Right ventricle myocardium inferior (tissue), 1 donor: ENCODE results near the gene FZD2. TPM values are rescaled to one million over a fixed set of nuclear protein-coding genes. Genes with fewer than 3 reads are reported as not detected.
A peak's percentile ranks its signal among the peaks of the same experiment; 100 is the strongest.

Experiments used
- ATAC-seq: fragments of 200-7000 bp; cut with Tn5 transposase; one replicate; pipeline ENCODE4 v1.9.1; 2020; ENCODE audit warnings: mild to moderate bottlenecking, moderate library complexity
- DNase-seq: peaks from one replicate; pipeline ENCODE4 v3.0.0; 2021; ENCODE audit errors: missing footprints
- intact Hi-C: fragments of 100-400 bp; cut with DNase I; formaldehyde crosslinking; loops from one replicate; pipeline ENCODE4 v1.11.0; 2022
- total RNA-seq: library from RNA; stranded (reverse); fragmentation: NEBNext Ultra II Directional; extraction: Animal tissue kit (Norgen Biotek cat#: 25700); gene quantifications from one replicate; pipeline ENCODE4 v1.2.1, GENCODE V29; 2021
- donor health status: DM: no; HTN: yes; CAD: no; lungs with severe emphysema.

The FZD2 gene
- total RNA-seq, 1 donor from 2014 or later: 3.4 TPM

GRCh38 chr17:44543213-44543904 is 13.9 kb upstream of the FZD2 start:
- intact Hi-C loops: no loop called here
- no peak for DNase-seq
- ATAC-seq: no peak

- ATAC-seq (no peak), DNase-seq (no peak)
- intact Hi-C loops: no loop called here
These were observed 13.3 kb upstream of the FZD2 start for GRCh38 chr17:44543905-44544523.

DNA sequence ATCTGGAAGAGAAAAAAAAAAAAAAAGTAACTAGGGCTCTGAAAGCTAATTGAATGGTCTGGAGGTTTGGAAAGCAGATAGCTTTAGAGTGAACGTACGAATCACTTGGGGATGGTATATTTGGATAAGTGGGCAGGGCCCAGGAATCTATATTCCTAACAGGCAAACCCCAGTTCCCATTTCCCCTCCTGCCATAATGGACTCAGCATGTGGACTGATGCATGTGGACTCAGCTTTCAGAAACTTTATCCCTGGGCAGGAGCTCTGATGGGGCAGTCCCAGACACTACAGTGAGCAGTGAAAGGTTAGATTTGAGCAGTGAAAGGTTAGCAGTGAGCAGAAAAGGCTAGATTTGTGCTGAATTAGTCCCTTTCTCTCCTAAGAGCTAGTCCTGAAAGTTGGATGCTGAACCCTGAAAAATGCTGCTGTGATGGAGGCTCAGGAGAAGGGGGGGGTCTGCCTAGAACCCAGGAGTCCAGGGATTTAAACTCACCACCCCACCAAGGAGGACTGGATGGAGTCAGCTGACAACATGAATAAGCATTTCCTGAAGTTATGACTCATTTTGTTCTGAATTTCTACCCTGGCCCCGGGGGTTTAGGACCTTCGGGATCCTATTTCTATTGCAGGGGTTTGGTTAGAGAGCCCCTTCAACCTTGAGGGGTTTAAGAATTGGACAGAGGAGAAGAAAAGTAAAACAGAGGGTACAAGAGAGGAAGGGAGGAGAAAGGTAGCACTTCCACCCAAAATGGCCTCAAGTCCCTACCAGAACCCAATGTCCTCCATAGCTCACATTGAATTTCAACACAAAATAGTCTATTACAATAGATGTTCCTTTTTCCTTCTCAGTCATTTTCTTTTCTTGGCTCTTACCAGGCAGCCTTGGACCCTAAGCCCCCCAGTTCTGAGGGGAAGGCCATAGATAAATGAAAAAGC is 10.3 kb upstream of the FZD2 start:
- DNase-seq (no peak), ATAC-seq (no peak)
- intact Hi-C loops: no loop called here

DNA sequence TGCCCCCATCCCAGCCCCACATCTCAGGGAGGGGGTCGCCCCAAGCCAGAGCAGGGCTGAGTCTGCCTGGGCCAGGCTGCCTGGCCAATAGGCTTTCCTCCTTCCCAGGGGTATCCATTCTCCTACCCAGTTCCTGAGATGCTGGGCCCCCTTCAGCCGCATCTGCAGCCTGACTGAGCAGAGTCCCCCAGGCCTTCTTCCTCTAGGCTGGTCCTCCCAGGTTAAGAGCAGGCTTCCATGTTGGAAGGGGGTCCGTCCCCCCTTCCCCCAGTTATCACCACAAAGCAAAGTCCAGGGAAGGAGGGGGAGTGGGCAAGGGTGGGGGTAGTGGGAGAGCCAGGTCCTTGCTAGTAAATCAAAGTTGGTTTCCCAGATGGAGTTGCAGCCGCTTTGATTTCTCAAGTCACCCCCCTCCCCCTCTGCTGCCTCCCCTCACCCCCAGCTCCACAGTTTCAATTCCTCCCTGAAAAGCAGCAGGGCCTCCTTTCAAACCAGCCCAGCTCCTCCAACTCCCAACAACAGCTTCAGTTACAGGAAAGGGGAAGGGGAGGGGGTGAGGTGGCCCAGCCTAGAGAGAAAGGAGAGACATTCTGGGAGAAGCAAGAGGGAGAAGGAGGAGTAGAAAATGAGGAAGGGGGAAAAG is 9.5 kb upstream of the FZD2 start:
- intact Hi-C loops: no loop called here
- DNase-seq (no peak), ATAC-seq (peak; percentile 59)

DNA sequence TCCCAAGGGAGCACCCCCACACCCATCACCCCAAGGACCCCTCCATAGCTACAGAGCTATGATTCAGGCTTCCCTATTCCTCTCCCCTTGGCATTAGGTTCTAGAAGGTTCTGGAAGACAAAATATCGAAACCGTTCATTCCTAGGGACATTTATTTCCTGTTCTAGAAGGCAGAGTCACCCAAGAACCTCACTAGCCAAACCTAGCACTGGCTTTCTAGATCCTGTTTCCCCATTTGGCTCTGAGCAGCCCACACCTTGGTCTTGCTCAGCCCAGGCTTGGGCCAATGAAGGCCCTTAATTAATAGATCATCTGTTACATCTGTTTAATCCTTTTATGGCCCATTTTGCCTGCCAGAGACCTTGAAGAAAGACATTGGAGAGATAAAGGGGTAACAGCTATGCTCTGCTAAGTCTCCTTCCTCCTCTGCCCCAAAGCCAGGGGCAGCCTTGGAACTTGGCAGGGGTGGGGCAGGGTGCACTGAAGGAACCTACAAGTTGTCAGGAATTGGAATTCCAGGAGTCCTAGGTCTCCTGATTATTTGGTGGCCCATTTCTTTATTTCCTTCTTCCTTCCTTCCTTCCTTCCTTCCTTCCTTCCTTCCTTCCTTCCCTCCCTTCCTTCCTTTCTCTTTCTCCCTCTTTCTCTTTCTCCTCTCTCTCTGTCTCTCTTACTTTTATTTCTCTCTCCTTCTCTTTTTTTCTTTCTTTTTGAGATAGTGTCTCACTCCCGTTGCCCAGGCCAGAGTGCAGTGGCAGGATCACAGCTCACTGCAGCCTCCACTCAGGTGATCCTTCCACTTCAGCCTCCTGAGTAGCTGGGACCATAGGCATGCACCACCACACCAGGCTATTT is 8.7 kb upstream of the FZD2 start:
- no peak for ATAC-seq
- no peak for DNase-seq
- intact Hi-C loops: no loop called here

DNA sequence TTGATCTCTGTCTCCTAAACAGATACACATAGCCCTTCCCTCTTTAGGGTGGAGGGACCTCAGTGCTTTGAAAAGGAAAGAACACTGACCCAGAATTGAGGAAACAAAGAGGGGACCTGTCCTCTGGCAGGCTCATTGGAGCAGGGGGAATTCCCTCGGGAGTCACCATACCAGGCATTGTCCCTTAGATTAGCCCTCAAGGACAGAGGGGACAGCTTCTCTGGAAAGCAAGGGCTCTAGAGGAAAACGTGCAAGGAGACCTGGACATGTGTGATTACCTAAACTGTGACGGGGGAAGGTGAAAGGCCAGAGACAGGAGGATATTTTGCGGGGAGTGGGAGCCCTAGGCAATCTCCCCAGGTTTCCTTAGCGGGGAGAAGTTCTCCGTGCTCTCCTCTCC is 7.6 kb upstream of the FZD2 start:
- intact Hi-C loops: no loop called here
- ATAC-seq (no peak), DNase-seq (no peak)

DNA sequence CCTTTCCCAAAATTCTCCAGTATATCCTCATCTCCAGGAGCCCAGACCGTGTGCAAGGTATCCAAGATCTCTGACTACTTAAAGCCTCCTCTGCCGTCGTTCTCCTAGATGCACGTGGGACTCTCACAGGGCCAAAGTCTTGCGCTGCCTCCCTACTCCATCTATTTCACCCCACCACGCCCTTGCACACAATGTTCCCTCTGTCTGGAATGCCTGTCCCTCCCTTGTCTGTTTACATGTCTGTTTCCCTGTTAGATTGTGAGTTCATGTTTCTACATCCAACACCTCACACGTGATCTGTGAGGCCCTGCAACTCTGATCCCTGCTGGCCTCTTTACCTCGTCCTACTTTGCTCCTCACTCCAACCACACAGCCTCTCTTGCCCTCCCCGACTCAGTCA is 4.9 kb upstream of the FZD2 start:
- ATAC-seq: no peak
- intact Hi-C loops: no loop called here
- DNase-seq: no peak

DNA sequence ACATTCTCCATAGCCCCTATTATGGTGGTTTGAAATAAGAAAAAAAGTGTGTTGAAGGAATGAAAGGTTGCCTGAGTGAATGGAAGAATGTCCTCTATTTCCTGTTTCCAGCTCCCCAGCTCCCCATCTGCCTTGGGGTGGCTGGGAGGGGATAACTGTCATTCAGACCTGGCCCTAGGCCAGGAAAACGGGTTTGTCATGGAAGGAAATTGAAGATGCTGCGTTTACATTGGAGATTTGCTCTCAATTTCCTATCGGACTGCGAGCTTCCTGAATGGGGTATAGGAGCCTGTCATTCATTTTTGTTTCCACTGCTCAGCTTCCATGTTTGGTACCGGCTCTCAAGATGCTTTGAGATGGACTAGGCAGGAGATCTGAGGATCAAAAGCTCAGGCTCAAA is 2.2 kb upstream of the FZD2 start:
- ATAC-seq (no peak), DNase-seq (no peak)
- intact Hi-C loops: no loop called here

DNA sequence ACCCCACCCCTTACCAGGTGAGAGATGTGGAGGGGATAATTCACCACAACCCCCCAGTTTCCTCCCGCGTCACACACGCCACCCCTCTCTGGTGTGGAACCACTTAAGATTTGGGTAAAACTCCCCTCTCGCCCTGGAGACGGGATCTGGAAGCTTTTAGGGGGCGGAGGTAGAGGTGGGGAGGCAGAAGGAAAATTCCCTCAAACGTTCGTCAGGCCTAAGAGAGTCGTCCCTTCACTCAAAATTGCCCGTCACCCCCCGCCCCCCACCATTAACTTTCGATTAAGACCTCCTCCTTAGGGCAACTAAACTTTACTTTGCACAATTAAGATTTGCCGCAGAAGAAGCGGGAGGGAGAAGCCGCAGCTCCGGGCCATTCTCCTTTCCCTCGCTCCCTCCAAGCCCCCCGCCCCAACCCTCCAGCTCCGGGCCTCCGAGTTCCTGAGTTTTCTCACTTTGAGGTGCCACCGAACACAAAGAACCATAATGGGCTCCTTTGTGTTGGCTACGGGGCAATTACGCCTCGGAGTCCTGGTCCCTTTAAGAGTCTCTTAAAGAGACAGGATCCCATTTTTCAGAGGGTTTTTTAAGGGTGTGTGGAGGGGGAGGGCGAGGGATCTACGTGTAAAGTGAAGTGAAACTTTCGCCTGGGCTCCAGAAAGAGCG is 985 bp upstream of the FZD2 start:
- ATAC-seq: peak; percentile 75
- intact Hi-C loops: loop anchor here (2.0 kb wide), 1 partner anchor 31 kb away; no protein-coding TSS in a partner anchor

GRCh38 chr17:44557651-44558285 is 484 bp downstream of the FZD2 start:
- DNase-seq (no peak), ATAC-seq (peak; percentile 12)
- intact Hi-C loops: loop anchor here (2.0 kb wide), 1 partner anchor 29 kb away; no protein-coding TSS in a partner anchor

More for the DNA sequence above, 985 bp upstream of the FZD2 start:
- DNase-seq: no peak

DNA sequence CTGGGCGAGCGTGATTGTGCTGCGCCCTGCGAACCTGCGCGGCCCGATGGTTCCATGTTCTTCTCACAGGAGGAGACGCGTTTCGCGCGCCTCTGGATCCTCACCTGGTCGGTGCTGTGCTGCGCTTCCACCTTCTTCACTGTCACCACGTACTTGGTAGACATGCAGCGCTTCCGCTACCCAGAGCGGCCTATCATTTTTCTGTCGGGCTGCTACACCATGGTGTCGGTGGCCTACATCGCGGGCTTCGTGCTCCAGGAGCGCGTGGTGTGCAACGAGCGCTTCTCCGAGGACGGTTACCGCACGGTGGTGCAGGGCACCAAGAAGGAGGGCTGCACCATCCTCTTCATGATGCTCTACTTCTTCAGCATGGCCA is 1.0 kb downstream of the FZD2 start:
- intact Hi-C loops: no loop called here
- ATAC-seq (no peak), DNase-seq (no peak)

DNA sequence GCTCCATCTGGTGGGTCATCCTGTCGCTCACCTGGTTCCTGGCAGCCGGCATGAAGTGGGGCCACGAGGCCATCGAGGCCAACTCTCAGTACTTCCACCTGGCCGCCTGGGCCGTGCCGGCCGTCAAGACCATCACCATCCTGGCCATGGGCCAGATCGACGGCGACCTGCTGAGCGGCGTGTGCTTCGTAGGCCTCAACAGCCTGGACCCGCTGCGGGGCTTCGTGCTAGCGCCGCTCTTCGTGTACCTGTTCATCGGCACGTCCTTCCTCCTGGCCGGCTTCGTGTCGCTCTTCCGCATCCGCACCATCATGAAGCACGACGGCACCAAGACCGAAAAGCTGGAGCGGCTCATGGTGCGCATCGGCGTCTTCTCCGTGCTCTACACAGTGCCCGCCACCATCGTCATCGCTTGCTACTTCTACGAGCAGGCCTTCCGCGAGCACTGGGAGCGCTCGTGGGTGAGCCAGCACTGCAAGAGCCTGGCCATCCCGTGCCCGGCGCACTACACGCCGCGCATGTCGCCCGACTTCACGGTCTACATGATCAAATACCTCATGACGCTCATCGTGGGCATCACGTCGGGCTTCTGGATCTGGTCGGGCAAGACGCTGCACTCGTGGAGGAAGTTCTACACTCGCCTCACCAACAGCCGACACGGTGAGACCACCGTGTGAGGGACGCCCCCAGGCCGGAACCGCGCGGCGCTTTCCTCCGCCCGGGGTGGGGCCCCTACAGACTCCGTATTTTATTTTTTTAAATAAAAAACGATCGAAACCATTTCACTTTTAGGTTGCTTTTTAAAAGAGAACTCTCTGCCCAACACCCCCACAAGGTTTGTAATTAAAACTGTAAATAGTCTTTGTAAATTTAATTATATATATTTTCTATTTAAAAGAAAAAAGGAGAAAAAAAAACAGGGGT is 1.7 kb downstream of the FZD2 start:
- DNase-seq (no peak), ATAC-seq (no peak)
- intact Hi-C loops: no loop called here

GRCh38 chr17:44559634-44560554 is 2.6 kb downstream of the FZD2 start:
- intact Hi-C loops: no loop called here
- DNase-seq (no peak), ATAC-seq (no peak)

DNA sequence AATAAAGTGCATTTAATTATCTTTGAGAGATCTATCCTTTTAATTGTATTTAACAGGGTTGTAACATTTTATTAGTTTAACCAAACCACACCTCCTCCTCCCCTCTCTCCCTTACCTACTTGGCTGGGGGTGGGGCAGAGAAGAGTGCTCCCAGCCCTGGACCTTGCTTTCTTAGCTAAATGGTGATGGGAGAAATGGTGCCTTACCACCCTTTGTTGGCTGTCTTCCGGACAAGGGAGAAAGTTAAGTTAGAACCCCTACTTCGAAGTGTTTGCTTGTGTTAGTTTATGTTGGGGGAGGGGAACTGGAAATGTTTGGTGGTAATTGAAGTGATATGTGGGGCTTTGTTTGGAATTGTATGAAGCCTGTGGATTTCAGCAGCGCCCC is 3.9 kb downstream of the FZD2 start:
- ATAC-seq (no peak), DNase-seq (no peak)
- intact Hi-C loops: no loop called here

- ATAC-seq (no peak), DNase-seq (no peak)
- intact Hi-C loops: no loop called here
These were observed 7.1 kb downstream of the FZD2 start for GRCh38 chr17:44564429-44564828.
